COLO829 (cell line): Measurements from ENCODE around the gene VASN.
"Not testable (repeated sequence)": the region's sequence is repeated elsewhere in the genome, so short reads cannot be mapped to it uniquely, and the experiment has no call there.

Experiments
- DNase-seq: peaks from one replicate; pipeline ENCODE4 v3.0.0; 2012; ENCODE audit warnings: low spot score

Gene VASN

GRCh38 chr16:4371357-4372000 lies at the start of gene VASN:
TSS of gene VASN (plus strand) at chr16:4371848. CDS start at chr16:4380878, 9,030 bp downstream.
- DNase-seq = peak; percentile 70

- no peak for DNase-seq
Measured at GRCh38 chr16:4322121-4323052, 49.3 kb upstream of the VASN start.

GRCh38 chr16:4323071-4323844 lies 48.4 kb upstream of the VASN start:
- DNase-seq = no peak

- DNase-seq = peak; percentile 48
Measured at GRCh38 chr16:4323845-4324488, 47.7 kb upstream of the VASN start.

- no peak for DNase-seq
Measured at GRCh38 chr16:4324492-4325252, 47.0 kb upstream of the VASN start.

- DNase-seq = no peak
Measured at GRCh38 chr16:4325253-4325758, 46.3 kb upstream of the VASN start.

GRCh38 chr16:4327386-4328045 lies 44.1 kb upstream of the VASN start:
- no peak for DNase-seq

GRCh38 chr16:4328046-4328781 lies 43.4 kb upstream of the VASN start:
- DNase-seq = no peak

GRCh38 chr16:4328782-4329775 lies 42.6 kb upstream of the VASN start:
- DNase-seq = no peak

- DNase-seq = peak; percentile 73
Measured at GRCh38 chr16:4330277-4330874, 41.3 kb upstream of the VASN start.

GRCh38 chr16:4332083-4332482 lies 39.6 kb upstream of the VASN start:
- no peak for DNase-seq

GRCh38 chr16:4332623-4333307 lies 38.9 kb upstream of the VASN start:
- DNase-seq = no peak

- DNase-seq = no peak
Measured at GRCh38 chr16:4333308-4333638, 38.4 kb upstream of the VASN start.

GRCh38 chr16:4333714-4334113 lies 37.9 kb upstream of the VASN start:
- not testable (repeated sequence) for DNase-seq

GRCh38 chr16:4334724-4335495 lies 36.7 kb upstream of the VASN start:
- DNase-seq = no peak

- no peak for DNase-seq
Measured at GRCh38 chr16:4336701-4337539, 34.7 kb upstream of the VASN start.
